Stomach (tissue), 4 donors: ENCODE measurements around the gene PPP1R16B.

ENCODE experiments used
- CTCF ChIP-seq, 7 experiments: fragments of 450-650 bp in 4 of 7; fragments of 200-600 bp in 3 of 7; sonication (generic) in 3 of 7; IDR thresholded peaks; one replicate each; pipeline ENCODE4 v1.5.1; 2016 to 2019; ENCODE audit warnings: antibody characterized with exemption in 7 of 7, control low read depth in 2 of 7, mild to moderate bottlenecking in 1 of 7
- EP300 ChIP-seq: sonication (generic); formaldehyde crosslinking; IDR thresholded peaks from one replicate; pipeline ENCODE4 v1.6.1; 2017; ENCODE audit warnings: antibody characterized with exemption
- POLR2A ChIP-seq, 4 donors: fragments of 450-650 bp; IDR thresholded peaks; one replicate each; pipeline ENCODE4 v1.6.1; 2016; ENCODE audit warnings: antibody characterized with exemption in 4 of 4, control low read depth in 2 of 4, mild to moderate bottlenecking in 1 of 4, moderate library complexity in 1 of 4
- POLR2AphosphoS5 ChIP-seq, 3 donors: sonication (generic); formaldehyde crosslinking; IDR thresholded peaks; one replicate each; pipeline ENCODE4 v1.6.1; 2016; ENCODE audit warnings: antibody characterized with exemption in 3 of 3

GRCh38 chr20:38931984-38932383, 126.5 kb downstream of the PPP1R16B start:
- TF ChIP-seq CTCF (IDR thresholded peaks at IDR 0.05) (no peak), POLR2A (IDR thresholded peaks at IDR 0.05) (no peak), POLR2AphosphoS5 (IDR thresholded peaks at IDR 0.05) (no peak), EP300 (no peak)
